ENCODE measurements around the gene ADGRG1. TPM values are rescaled to one million over a fixed set of nuclear protein-coding genes. Genes with fewer than 3 reads are reported as not detected.

Gene ADGRG1
- total RNA-seq, 1 donor from 2014 or later: 41.1 TPM

DNA sequence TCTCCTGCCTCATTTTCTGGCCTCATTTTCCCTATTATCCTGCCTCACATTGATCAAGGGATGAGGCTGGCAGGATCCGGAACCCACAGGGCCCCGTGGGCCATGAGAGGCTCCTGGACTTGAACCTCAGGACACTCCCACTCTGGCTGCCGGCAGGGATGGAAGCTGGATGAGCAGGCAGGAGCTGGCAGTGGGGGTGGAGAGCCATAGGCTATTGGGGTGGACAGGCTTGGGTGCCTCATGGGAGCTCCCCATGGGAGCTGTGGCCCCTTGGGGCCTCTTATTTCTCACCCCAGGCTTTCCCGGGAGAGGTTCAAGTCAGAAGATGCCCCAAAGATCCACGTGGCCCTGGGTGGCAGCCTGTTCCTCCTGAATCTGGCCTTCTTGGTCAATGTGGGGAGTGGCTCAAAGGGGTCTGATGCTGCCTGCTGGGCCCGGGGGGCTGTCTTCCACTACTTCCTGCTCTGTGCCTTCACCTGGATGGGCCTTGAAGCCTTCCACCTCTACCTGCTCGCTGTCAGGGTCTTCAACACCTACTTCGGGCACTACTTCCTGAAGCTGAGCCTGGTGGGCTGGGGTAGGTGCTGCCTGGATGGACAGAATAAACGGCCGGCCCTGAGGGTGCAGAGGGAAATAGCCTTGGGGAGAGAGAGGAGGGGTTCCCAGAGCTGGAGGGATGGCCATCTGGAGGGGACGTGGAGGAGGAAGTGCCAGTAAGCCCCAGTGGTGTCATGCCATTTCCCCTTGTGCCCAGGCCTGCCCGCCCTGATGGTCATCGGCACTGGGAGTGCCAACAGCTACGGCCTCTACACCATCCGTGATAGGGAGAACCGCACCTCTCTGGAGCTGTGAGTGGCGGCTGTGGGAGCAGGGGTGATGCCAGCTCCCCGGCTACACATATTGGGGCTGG is 55.5 kb downstream of the ADGRG1 start:
- no peak for DNase-seq (ENCODE audit: extremely low spot score, unreplicated experiment)
- Mint-ChIP-seq H3K4me1 (ENCODE audit: unreplicated experiment) (peaks cover 9% of the 10 kb centered on the region), H3K9me3 (no peaks in the 10 kb centered on the region), H3K27ac (no peak overlapping the region), H3K4me3 (no peak overlapping the region), H3K36me3 (no peaks in the 10 kb centered on the region), H3K27me3 (no peaks in the 10 kb centered on the region)
- TF ChIP-seq CTCF (conservative IDR thresholded peaks at IDR 0.05): no peak

GRCh38 chr16:57684626-57685358 is 56.4 kb downstream of the ADGRG1 start:
- H3K4me3 Mint-ChIP-seq: no peak overlapping the region
- TF ChIP-seq CTCF (conservative IDR thresholded peaks at IDR 0.05): no peak
- no peaks in the 10 kb centered on the region for H3K27me3 Mint-ChIP-seq
- no peak overlapping the region for H3K27ac Mint-ChIP-seq
- no peaks in the 10 kb centered on the region for H3K9me3 Mint-ChIP-seq
- H3K4me1 Mint-ChIP-seq (ENCODE audit: unreplicated experiment): peaks cover 16% of the 10 kb centered on the region
- no peak for DNase-seq (ENCODE audit: extremely low spot score, unreplicated experiment)
- H3K36me3 Mint-ChIP-seq: no peaks in the 10 kb centered on the region

GRCh38 chr16:57685633-57686032 is 57.2 kb downstream of the ADGRG1 start:
- Mint-ChIP-seq H3K9me3 (no peaks in the 10 kb centered on the region), H3K27ac (no peak overlapping the region), H3K4me1 (ENCODE audit: unreplicated experiment) (peaks cover 20% of the 10 kb centered on the region), H3K4me3 (no peak overlapping the region), H3K36me3 (no peaks in the 10 kb centered on the region), H3K27me3 (no peaks in the 10 kb centered on the region)
- DNase-seq (ENCODE audit: extremely low spot score, unreplicated experiment): no peak
- TF ChIP-seq CTCF (conservative IDR thresholded peaks at IDR 0.05): no peak

DNA sequence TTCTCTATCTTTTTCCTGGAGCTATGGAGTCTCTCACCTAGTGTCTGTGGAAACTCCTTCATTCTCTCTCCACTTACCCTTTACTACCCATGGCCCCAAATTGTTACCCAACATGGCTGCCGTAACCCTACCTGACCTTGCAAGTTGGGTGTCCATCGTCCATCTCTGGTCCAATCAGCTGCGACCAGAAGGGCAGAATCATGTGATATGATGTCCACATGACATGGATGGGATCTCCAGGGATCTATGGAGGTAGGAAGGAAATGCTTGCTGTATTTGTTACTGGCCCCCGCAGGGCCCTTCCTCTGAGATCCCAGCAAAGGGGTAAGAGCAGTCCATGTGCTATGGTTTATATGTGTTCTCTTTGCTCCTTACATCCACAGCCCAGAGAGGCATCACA is 58.1 kb downstream of the ADGRG1 start:
- TF ChIP-seq CTCF (conservative IDR thresholded peaks at IDR 0.05): no peak
- DNase-seq (ENCODE audit: extremely low spot score, unreplicated experiment): no peak
- Mint-ChIP-seq H3K27ac (no peak overlapping the region), H3K27me3 (no peaks in the 10 kb centered on the region), H3K9me3 (no peaks in the 10 kb centered on the region), H3K4me3 (no peak overlapping the region), H3K4me1 (ENCODE audit: unreplicated experiment) (peaks cover 20% of the 10 kb centered on the region), H3K36me3 (no peaks in the 10 kb centered on the region)

DNA sequence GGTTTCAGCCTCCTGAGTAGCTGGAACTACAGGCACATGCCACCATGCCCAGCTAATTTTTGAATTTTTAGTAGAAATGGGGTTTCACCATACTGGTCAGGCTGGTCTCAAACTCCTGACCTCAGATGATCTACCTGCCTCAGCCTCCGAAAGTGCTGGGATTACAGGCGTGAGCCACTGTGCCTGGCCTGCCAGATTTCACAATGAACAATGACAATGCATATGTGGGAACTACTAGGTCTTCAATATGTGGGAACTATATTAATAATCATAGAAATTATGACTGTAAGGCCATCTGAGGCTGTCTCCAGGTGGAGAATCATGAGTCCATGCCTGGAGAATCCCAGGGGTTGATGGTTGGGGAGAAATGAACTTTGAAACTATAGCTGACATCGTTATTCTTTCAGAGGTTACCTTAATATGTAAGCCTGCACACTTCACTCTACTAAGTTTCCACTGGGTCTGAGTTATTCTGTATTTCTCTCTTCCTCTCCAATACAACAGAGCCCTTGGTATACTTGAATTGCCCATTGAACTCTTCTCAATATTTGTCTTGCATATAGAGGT is 59.0 kb downstream of the ADGRG1 start:
- no peak overlapping the region for H3K27ac Mint-ChIP-seq
- H3K4me3 Mint-ChIP-seq: no peak overlapping the region

More for the DNA sequence above, 59.0 kb downstream of the ADGRG1 start:
- no peak for DNase-seq (ENCODE audit: extremely low spot score, unreplicated experiment)
- H3K4me1 Mint-ChIP-seq (ENCODE audit: unreplicated experiment): peaks cover 20% of the 10 kb centered on the region
- H3K27me3 Mint-ChIP-seq: no peaks in the 10 kb centered on the region
- no peaks in the 10 kb centered on the region for H3K36me3 Mint-ChIP-seq
- no peak for TF ChIP-seq CTCF (conservative IDR thresholded peaks at IDR 0.05)
- no peaks in the 10 kb centered on the region for H3K9me3 Mint-ChIP-seq
